ENCODE measurements around the gene NAPA.

The NAPA gene

DNA sequence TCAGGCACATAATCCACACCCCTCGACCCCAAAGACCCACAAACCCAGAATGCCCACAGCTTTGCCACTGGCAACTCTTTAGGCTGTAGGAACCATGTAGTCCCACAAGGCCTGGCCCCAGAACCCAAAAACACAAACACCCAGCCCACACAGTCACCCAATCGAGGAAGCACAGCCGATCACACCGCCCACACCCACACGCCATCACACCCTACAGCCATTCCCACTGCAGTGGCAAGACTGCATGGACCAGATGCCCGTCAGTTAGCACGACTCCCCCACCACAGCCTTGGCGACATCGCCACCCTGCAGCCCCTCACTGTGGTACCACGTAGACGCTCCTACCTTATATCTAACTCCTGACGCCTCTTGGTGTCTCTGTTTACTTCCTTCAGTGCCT, 71.5 kb downstream of the NAPA start:
- peaks cover 17% of the 10 kb centered on the region for H3K27me3 ChIP-seq (ENCODE audit: insufficient read depth, insufficient read length)
- peaks cover 2% of the 10 kb centered on the region for H3K4me1 ChIP-seq (ENCODE audit: insufficient read depth, insufficient read length)
- TF ChIP-seq ZNF274 (IDR thresholded peaks at IDR 0.05; ENCODE audit: low read depth, low read length) (no peak), YY1 (IDR thresholded peaks at IDR 0.05; ENCODE audit: insufficient read depth, insufficient read length) (no peak), SUZ12 (IDR thresholded peaks at IDR 0.05; ENCODE audit: extremely low read depth, insufficient read depth, insufficient read length) (no peak)
- no peaks in the 10 kb centered on the region for H3K36me3 ChIP-seq (ENCODE audit: insufficient read depth, insufficient read length, low read length)
- H3K9me3 ChIP-seq (ENCODE audit: insufficient read depth, low read length) = no peaks in the 10 kb centered on the region
- no peak overlapping the region for H3K9ac ChIP-seq (ENCODE audit: insufficient read length, low read depth)
- DNase-seq (ENCODE audit: low read depth, low spot score) = no peak
- no peak overlapping the region for H3K4me3 ChIP-seq (ENCODE audit: insufficient read length, low read depth)

GRCh38 chr19:47438793-47439220, 76.1 kb downstream of the NAPA start:
- H3K27me3 ChIP-seq (ENCODE audit: insufficient read depth, insufficient read length) = no peaks in the 10 kb centered on the region
- H3K9ac ChIP-seq (ENCODE audit: insufficient read length, low read depth) = no peak overlapping the region
- DNase-seq (ENCODE audit: low read depth, low spot score) = no peak
- no peak for TF ChIP-seq YY1 (IDR thresholded peaks at IDR 0.05; ENCODE audit: insufficient read depth, insufficient read length)
- TF ChIP-seq ZNF274 (IDR thresholded peaks at IDR 0.05; ENCODE audit: low read depth, low read length) = no peak
- TF ChIP-seq SUZ12 (IDR thresholded peaks at IDR 0.05; ENCODE audit: extremely low read depth, insufficient read depth, insufficient read length) = no peak
- no peaks in the 10 kb centered on the region for H3K36me3 ChIP-seq (ENCODE audit: insufficient read depth, insufficient read length, low read length)
- no peak overlapping the region for H3K4me3 ChIP-seq (ENCODE audit: insufficient read length, low read depth)
- H3K9me3 ChIP-seq (ENCODE audit: insufficient read depth, low read length) = no peaks in the 10 kb centered on the region
- no peaks in the 10 kb centered on the region for H3K4me1 ChIP-seq (ENCODE audit: insufficient read depth, insufficient read length)

Data from NT2/D1 (cell line).